Measurements from ENCODE around the gene KLF6. TPM values are rescaled to one million over a fixed set of nuclear protein-coding genes. Genes with fewer than 3 reads are reported as not detected.
A peak's percentile ranks its signal among the peaks of the same experiment; 100 is the strongest.

KLF6 gene
- total RNA-seq, 1 experiment from 2014 or later: 93.0 TPM

DNA sequence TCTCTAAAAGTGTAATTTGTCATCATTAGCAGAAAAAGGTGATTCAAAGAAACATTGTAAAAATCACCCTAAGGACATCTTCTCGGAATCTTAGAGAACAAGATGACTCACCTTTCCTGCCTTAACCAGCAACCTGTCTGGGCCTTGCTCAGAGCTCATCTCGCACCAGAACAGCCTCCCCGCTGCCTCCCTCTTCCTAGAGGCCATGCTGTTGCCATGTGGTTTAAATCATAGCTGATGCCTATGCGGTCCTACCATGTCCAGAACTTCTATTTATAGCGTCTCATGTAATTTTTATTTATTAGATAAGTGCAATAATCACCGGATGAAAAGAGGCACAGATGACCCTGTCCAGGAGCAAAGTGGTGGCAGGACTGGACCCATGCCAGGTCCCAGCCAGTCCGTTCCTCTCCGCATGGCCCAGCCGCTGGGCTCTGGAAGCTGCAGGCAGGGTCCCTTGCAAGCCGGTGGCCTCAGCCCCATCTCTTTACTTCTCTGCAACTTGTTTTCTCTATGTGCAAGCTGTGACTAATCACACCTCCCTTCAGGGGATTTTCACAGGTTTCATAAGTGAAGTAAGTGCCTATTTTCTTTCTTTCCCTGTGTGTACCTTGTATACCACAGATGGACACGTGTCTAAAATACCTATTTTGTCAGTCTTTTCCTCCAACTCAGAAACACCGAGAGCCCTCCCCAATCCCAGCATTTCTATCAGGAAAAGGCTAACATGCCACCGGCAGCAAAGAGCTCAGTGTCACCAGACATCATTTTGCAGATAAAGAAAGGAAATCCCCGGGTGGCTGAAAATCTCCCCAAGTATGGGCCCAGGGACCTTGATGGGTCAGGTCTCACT lies 27.1 kb downstream of the KLF6 start:
- peak; percentile 67 for DNase-seq (ENCODE audit: low read depth)

DNA sequence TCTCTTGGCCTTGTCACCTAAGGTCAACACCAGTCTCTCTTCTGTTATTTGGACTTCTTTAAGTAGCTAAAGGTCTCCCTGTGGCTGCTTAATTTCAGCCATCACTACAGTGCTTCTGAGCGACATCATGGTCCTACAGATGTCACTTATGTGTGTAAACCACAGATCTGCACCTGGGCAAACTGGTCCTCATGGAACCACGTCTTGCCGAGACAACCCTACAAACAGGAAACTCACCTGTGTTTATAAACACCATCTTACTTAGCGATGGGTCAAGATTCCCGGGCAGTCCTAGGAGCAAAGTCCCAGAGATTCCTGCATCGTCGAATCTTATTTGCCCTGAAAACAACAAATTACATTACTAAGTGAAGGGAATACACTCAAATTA lies 27.8 kb downstream of the KLF6 start:
- DNase-seq (ENCODE audit: low read depth): no peak

DNA sequence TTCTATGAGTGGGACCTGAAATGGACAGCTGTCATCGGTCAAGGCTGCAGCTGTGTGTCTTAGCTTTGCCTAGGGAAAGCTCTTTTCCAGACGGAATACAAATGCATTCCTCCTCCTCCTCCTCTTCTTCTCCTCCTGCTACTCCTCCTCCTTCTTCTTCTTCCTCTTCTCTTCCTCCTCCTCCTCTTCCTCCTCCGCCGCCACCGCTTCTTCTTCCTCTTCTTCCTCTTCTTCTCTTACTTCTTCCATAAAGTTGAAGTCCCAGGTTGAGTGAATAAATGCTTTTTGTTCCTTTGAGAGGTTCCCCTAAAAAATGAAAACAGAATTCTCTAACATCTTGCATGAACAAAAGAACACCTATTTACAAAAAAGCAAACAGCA lies 28.7 kb downstream of the KLF6 start:
- no peak for DNase-seq (ENCODE audit: low read depth)

DNA sequence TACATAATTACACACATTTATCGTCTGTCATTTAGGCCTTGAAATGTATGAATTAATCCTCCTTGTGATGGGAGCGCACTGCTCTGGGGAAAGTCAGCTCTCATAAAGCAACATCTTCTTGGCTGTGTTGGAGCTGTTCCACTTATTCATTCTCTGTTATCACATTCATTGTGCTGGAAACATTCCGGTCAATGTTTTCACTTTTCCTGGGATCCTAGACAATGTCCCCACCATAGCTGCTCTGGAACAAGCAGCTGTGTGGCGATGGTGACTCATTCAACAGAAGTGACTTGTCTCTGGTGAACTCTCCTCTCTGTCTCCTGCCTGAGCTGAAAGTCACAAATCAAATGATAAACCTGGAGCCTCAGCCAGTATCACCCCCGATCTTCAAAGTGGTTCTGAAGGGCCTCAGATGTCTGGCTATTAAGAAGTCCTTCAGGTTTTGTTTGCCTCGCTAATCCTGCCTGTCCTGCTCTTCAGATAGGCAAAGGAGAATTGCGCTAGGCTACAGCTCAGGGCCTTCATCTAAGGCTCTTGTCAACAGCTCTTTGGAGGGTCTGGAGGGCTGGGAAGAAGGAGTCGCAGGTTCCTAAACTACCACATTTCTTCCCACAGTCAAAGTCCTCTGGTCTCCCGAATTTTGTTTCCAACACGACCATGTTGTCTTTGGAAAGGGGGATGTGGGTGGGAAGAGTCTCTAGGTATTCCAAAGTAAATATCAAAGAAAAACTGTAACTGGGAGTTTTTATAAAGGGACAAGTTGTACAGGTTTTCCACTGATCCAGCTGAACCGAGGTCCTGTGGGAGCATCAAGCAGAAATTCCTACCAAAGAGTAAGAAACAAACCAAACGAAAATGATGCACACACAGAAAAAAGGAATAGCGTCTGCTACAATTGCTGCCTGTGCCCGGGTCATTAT lies 29.3 kb downstream of the KLF6 start:
- peak; percentile 74 for DNase-seq (ENCODE audit: low read depth)

DNA sequence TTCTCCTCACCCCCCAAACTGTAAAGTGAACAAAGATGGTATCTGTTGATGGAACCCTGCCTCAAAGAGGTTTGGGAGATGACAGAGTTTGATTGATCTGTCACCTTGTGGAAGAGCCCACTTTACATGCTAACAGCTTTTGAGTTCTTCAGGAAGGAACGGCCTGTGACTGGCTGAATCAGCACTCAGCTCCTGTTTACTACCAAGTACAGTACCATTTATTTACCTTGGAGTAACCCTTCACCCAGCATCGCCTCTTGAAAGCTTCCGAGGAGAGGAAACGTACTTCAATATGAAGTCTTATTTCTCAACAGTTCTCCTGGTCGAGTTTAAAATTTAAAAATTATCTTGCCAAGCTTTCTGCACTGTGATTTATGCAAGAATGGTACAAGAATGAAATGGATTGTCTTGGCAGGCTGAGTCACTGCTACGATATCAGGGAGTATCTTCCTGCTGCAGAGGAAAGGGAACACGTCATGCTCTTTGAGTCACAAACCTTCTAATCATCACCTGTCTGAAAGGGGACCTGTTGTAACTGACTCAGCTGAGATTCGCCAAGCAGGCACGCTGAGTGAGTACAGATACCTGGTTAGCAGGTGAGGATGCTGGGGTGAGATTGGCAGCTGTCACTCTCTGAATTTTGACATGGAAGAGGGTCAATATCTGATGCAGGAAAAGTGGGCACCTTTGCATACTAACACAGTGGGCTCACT lies 30.1 kb downstream of the KLF6 start:
- peak; percentile 97 for DNase-seq (ENCODE audit: low read depth)

DNA sequence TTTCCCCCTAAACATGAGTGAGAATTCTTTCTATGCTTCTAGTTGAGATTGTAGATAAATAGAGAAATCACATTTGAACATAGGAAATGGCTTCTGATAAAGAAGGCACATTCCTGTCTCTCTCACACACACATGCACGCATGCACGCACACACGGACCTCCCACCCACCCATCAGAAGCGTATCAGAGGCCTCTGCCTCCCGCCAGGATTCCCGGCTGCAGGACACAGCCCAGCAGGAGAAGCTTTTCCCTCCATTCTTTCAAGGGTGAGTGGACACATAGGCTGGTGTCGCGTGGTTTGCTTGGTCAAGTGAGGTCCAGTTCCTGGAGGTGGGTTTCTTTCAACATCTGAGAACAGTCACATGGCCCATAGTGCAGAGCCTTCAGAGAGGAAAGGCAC lies 34.2 kb downstream of the KLF6 start:
- DNase-seq (ENCODE audit: low read depth): no peak

DNA sequence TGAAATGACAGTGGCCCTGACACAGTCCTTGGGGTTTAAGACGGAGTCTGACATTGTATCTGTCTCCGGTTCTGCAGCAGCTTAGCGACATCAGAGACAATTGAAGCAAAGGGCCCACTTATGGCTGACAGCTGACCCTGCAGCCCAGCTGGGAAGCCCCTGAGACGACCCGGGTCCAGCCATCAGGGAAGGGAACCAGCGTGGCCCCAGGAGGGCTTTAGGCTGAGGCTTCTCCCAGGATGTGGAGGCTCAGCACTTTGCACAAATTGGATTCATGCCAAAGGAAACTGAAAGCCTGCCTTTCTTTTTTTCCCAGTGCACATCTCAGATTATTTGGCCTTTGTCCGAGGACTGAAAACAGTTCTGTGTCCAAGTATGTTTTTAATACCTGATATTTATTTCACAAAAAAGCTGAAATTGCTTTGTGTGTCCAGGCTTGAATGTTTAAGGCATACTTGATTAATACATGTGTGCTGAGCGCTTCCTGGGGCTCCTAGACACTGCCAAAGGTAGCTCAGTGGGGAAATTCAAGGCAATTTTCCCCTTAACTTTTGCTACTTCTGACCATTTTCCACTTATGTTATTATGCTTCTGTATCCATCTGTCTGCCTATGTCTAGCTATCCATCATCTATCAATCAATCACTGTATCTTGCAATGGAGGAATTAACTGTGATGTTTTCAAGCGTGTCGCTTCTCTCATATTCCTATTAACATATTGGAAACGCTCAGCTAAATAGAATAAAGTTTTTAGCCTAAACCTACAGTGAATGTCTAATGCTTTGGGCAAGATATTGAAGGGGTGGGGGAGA lies 34.8 kb downstream of the KLF6 start:
- DNase-seq (ENCODE audit: low read depth): no peak

DNA sequence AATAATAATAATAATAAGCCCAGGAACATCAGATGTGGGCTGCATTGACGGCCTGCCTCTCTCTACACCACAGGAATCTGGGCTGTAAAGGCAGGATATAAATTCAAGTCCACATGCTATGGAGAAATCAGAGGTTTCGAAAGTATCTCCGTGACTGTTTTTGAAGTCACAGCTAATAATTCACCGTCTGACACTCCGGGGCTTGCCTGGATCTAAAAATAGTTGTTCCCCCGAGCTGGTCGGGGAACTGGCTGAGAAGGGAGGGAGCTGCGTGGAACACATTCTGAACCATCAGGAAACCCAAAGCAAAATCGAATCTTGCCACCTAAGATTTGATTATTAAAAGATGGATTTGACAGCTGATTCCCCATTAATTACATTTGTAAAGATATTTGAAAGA lies 35.4 kb downstream of the KLF6 start:
- no peak for DNase-seq (ENCODE audit: low read depth)

DNA sequence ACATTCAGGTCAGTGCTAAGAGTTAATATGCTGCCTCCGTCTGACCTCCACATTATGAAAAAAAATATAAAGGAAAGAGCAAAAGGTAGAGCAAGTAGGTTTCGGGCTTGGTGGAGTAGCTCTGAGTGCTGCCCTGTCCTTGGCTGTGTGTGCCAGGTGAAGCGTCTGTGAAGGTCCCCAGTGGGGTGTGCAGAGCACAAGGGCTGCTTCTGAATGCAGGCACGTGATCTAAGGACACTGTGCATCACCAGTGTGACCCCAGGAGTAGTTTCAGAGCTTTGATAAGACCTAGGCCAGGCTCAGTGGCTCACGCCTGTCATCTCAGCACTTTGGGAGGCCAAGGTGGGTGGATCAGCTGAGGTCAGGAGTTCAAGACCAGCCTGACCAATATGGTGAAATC lies 36.0 kb downstream of the KLF6 start:
- no peak for DNase-seq (ENCODE audit: low read depth)

DNA sequence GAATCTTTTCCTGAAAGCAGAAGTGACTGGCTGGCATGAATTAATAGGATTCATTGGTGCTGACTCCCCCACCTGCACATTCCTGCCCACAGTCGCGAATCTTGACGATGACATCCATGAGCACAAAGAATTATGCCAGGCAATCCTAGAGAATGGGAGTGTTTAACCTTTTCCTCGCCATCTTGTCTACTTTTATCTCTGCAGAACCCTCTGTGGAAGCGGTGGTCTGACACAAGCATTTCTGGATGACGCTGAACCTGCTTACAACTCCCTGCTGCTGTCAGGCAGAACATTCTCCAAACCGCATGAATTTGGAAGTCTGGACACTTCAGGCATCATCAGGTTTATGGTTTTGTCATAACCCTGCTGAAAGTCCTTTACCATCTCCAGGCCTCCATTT lies 36.5 kb downstream of the KLF6 start:
- no peak for DNase-seq (ENCODE audit: low read depth)

DNA sequence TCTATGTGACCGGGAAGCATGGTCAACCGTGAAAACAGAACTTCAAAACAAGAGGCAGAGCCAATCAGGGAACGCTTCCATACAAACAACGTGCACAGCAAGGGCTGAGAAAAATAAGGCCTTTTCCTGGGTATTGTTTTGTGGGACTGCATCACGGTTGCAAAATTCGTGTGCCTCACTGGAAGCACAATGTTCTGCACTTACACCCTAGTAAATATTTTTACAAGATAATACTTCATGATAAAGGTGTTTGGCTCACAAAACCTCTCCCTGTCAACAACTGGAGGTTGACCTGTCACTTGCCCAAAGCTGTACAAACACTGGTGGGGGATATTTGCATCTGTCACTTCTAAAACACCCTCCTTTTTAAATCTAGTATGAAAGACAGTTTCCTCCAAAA lies 37.0 kb downstream of the KLF6 start:
- DNase-seq (ENCODE audit: low read depth): no peak

DNA sequence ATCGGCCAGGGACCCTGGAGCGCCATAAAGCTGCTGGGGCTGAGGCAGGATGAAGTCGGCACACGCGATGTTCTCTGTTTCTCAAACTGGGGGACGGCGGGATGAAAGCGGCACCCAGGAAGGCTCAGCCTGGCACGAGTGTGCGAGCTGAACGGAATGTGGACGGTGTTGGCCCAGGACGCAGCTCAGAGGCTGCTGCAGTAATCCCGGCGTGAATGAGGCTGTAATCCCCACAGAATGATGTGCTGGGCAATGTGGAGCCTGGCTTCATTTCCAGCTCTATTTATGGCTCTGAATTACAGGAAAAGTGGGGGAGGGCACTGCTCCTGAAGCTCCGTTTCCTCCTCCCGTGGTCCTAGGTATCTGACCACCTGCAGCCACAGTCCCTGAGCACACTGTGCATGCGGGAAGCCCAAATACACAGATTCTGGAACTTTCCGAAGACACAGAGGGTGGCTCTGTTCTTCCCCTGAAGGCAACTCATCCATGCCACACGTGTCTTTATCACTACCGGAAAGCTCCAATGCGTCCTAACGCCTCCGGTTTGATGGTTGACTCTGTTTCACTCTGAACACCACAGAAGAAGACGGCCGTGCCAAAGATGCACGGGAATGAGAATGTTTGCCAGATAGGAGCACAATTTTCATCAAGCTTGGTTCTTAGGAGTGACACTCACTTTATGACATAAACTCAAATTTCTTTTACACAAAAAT lies 37.6 kb downstream of the KLF6 start:
- DNase-seq (ENCODE audit: low read depth): no peak

DNA sequence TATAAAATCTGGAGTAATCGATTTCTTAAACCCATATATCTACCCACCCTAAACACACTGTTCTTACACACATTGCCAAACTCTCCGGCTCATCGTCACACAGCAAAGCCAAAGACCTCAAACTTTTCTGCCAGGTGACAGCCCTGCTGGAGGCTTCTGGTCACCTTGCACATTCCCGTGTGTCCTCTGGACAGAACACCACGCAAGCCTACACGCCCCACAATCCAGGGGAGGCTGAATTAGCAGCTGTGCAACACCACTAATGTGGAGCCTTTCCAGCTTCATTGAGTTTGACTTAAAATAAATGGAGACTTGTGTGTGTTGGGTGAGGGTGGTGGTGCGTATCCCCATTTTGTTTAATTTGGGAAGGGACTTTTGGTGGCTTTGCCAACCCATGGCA lies 38.4 kb downstream of the KLF6 start:
- DNase-seq (ENCODE audit: low read depth): no peak

DNA sequence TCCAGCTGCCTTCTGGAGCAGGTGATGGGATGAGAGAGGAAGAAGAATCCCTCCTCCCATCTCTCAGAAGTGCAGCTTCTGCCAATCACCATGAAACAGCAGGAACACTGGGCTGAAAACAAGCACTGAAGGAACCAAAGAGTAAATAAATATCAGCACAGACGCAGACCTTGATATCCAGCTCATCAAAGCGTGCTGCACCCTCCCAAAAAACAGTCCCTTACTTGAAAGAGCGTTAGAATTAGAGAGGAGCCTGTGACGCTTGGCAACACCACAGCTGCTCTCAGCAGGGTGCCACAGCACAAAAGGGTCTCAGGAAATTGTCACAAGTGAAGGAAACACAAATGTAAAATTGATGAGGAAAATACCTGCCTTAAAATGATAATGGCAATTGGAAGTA lies 39.5 kb downstream of the KLF6 start:
- DNase-seq (ENCODE audit: low read depth): no peak

DNA sequence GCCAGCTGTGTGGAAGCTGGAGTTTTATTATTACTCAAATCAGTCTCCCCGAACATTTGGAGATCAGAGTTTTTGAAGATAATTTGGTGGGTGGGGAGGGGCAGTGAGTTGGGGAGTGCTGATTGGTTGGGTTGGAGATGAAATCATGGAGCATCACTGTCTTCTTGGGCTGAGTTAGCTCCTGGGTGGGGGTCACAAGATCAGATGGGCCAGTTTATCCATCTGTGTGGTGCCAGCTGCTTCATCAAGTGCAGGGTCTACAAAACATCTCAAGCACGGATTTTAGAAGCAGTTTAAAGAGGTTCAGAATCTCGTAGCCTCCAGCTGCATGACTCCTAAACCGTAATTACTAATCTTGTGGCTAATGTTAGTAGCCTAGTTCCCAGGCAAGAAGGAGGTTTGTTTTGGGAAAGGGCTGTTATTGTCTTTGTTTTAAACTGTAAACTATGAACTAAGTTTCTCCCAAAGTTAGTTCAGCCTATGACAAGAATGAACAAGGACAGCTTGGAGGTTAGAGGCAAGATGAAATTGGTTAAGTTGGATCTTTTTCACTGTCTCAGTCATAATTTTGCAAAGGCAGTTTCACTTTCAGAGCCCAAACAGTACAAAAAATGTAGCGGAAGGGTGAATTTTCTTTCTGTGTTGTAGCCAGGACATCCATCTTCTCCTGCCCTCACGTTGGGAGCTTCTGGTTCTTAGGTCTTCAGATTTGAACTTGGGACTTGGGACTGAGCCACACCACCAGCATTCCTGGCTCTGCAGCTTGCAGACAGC lies 43.1 kb downstream of the KLF6 start:
- DNase-seq (ENCODE audit: low read depth): no peak

DNA sequence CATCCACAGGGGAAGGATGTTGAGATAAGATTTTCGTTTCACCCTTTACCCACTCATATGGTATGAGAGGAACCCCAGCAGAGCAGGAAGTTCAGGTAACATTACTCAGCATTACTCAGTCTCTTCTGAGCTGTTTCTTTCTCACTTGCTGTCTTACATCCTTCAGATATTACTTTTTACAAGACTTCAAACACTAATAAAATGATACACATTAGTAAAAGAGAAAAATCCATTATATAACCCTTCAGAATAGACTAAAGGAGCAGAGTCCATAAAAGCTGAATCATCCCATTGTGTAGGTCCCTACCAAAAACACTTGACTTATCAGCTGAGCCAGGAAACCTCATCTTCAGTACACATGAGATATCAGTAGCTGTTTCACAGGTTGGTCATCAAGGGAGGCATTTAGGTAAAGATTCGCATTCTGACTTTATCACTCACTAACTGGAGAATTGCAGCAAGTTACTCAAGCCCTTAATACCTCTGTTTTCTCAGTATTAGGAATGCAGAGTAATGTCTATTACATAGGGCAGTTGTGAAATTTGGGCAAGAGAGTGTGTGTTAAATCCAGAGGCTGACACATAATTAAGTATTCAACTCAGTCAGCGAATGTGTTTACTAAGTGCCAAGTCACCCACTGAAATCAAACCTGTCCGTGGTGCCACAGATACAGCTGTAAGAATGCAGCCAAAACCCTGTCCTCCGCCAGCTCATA lies 44.7 kb downstream of the KLF6 start:
- DNase-seq (ENCODE audit: low read depth): peak; percentile 88

DNA sequence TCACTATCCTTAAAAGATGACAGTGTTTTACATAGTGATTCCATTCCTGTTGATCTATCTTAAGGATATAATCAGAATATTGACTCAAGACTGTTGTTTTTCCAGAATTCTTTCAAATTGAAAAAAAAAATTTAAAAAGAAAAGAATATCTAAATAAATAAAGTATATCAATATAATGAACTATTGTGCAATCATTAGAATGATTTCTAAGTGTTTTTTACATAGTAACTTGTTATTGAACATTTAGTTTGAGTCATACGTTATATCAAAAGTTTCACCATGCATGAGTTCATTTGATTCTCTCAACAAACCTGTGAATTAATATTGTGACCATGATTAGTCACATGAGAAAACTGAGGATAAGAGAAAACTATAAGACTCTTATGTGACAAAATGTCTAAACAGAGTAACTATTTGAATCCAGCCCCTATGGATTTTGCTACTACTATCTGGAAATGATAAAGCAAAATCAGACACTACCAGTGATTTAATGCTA lies 46.1 kb downstream of the KLF6 start:
- DNase-seq (ENCODE audit: low read depth): no peak

DNA sequence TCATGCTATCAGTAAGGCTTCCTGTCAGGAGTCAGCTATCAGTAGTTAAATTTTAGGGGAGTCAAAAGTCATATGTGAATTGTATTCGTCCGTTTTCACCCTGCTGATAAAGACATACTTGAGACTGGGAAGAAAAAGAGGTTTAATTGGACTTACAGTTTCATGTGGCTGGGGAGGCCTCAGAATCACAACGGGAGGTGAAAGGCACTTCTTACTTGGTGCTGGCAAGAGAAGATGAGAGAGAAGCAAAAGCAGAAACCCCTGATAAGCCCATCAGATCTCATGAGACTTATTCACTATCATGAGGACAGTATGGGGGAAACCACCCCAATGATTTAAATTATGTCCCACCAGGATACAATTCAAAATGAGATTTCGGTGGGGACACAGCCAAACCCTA lies 47.1 kb downstream of the KLF6 start:
- DNase-seq (ENCODE audit: low read depth): no peak

DNA sequence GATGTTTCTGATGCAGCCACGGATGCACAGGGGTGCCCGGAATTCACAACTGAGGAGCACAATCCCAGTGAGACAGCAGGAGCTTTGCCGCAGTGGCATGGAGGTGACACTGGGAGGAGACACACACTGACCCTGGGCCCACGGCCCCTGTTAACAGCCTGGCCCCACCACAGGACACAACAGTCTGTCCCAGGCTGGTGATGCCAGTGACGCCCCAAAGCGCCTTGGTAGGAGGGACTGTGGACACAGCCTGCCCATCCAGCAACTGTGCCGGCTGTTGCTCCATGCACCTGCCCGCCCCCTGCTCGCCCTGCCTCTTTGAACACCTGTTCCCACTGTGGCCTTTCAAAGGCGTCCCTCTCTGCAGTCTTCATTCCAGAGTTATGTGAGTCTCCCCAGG lies 49.8 kb downstream of the KLF6 start:
- no peak for DNase-seq (ENCODE audit: low read depth)

All from HT1080 (cell line).